Caco-2 (cell line): ENCODE measurements around the gene ISM1. TPM values are rescaled to one million over a fixed set of nuclear protein-coding genes. Genes with fewer than 3 reads are reported as not detected.

Experiments used
- BruUV-seq: library from RNA; stranded (reverse); fragments of 400-500 nt; replicated peaks from 2 replicates; lab custom pipeline; 2021; lab: Mats Ljungman, UMichigan
- CTCF ChIA-PET: fragments of 300-600 bp; sonication (Branson Sonifier 250); formaldehyde crosslinking; loops from one replicate; lab custom pipeline; 2022; ENCODE audit warnings: antibody characterized with exemption; lab: Charles Lee
- POLR2A ChIA-PET: fragments of 300-600 bp; sonication (Branson Sonifier 250); formaldehyde crosslinking; loops from one replicate; lab custom pipeline; 2022; ENCODE audit warnings: antibody characterized with exemption; lab: Charles Lee
- DNase-seq, 2 experiments: peaks; one replicate each; pipeline versions ENCODE4 v3.0.0 to v3.0.0-alpha.2; 2020 to 2022
- H3K27me3 ChIP-seq: replicated peaks from 2 replicates; pipeline ENCODE4 v1.6.0; 2011; ENCODE audit warnings: low read length; ENCODE audit not compliant: control insufficient read depth, insufficient read depth
- H3K36me3 ChIP-seq: 2 replicates; pipeline ENCODE4 v1.5.1; 2011; ENCODE audit warnings: low read length; ENCODE audit not compliant: control insufficient read depth, insufficient read depth
- H3K4me1 ChIP-seq: fragments of 250-450 bp; sonication (Bioruptor Pico); 2 replicates; pipeline ENCODE4 v1.5.1; 2020; ENCODE audit warnings: mild to moderate bottlenecking
- H3K4me3 ChIP-seq: 2 replicates; pipeline ENCODE4 v1.5.1; 2011; ENCODE audit warnings: low read depth, mild to moderate bottlenecking, control low read depth, low read length
- H3K9me3 ChIP-seq: fragments of 250-450 bp; sonication (Bioruptor Pico); 2 replicates; pipeline ENCODE4 v1.5.1; 2020; ENCODE audit warnings: mild to moderate bottlenecking, moderate library complexity
- H3K27ac Mint-ChIP-seq: one replicate; pipeline ENCODE4 v1.8.0; 2022; ENCODE audit warnings: mixed read lengths; ENCODE audit not compliant: unreplicated experiment
- H3K27me3 Mint-ChIP-seq: one replicate; pipeline ENCODE4 v1.8.0; 2022; ENCODE audit warnings: mixed read lengths; ENCODE audit not compliant: insufficient read depth, unreplicated experiment
- H3K36me3 Mint-ChIP-seq: one replicate; pipeline ENCODE4 v1.8.0; 2022; ENCODE audit warnings: mild to moderate bottlenecking, mixed read lengths; ENCODE audit not compliant: insufficient read depth, unreplicated experiment
- H3K4me1 Mint-ChIP-seq: one replicate; pipeline ENCODE4 v1.8.0; 2022; ENCODE audit warnings: low read depth, mixed read lengths; ENCODE audit not compliant: unreplicated experiment
- H3K4me3 Mint-ChIP-seq: one replicate; pipeline ENCODE4 v1.8.0; 2022; ENCODE audit warnings: mild to moderate bottlenecking, moderate library complexity, mixed read lengths; ENCODE audit not compliant: unreplicated experiment
- H3K9me3 Mint-ChIP-seq: one replicate; pipeline ENCODE4 v1.8.0; 2022; ENCODE audit warnings: mixed read lengths; ENCODE audit not compliant: unreplicated experiment
- CTCF ChIP-seq, 2 experiments: fragments of 200-600 bp in 1 of 2; IDR thresholded peaks; 1 replicate in 1 of 2; 2 replicates in 1 of 2; pipeline versions ENCODE4 v1.5.1 to v1.8.0; 2011 to 2022; ENCODE audit warnings: antibody characterized with exemption in 1 of 2, control low read depth in 1 of 2, inconsistent platforms in 1 of 2, low read depth in 1 of 2, low read length in 1 of 2, mild to moderate bottlenecking in 1 of 2, moderate library complexity in 1 of 2; ENCODE audit not compliant: insufficient read depth in 1 of 2, severe bottlenecking in 1 of 2, unreplicated experiment in 1 of 2
- intact Hi-C: fragments of 100-400 bp; cut with micrococcal nuclease; formaldehyde crosslinking; loops from one replicate; pipeline ENCODE4 v1.10.0; 2022; ENCODE audit not compliant: unreplicated experiment
- total RNA-seq: library from RNA; stranded (reverse); gene quantifications from 2 replicates; pipeline ENCODE4 v1.2.3, GENCODE V29; 2022

ISM1 gene
- total RNA-seq, 1 experiment from 2014 or later = 1.8 TPM

- Mint-ChIP-seq H3K27me3 (no peaks in the 10 kb centered on the region), H3K4me1 (peaks cover 6% of the 10 kb centered on the region), H3K36me3 (no peaks in the 10 kb centered on the region), H3K27ac (no peak overlapping the region), H3K9me3 (no peaks in the 10 kb centered on the region), H3K4me3 (no peak overlapping the region)
- intact Hi-C loops = loop anchor here (2.0 kb wide), 1 partner anchor 32 kb away; no protein-coding TSS in a partner anchor
- ChIA-PET CTCF (no interaction called here), POLR2A (no interaction called here)
- DNase-seq = no peak
- BruUV-seq = no TSS peak
- Histone ChIP-seq H3K36me3 (no peaks in the 10 kb centered on the region), H3K4me3 (no peak overlapping the region), H3K9me3 (no peaks in the 10 kb centered on the region), H3K27me3 (no peaks in the 10 kb centered on the region), H3K4me1 (peaks cover 28% of the 10 kb centered on the region)
- TF ChIP-seq CTCF (IDR thresholded peaks at IDR 0.05; ENCODE audit: insufficient read depth in 1 of 2, low read depth in 1 of 2, low read length in 1 of 2, severe bottlenecking in 1 of 2, unreplicated experiment in 1 of 2) = no peak
These were observed 73.4 kb downstream of the ISM1 start for GRCh38 chr20:13294522-13294921.

DNA sequence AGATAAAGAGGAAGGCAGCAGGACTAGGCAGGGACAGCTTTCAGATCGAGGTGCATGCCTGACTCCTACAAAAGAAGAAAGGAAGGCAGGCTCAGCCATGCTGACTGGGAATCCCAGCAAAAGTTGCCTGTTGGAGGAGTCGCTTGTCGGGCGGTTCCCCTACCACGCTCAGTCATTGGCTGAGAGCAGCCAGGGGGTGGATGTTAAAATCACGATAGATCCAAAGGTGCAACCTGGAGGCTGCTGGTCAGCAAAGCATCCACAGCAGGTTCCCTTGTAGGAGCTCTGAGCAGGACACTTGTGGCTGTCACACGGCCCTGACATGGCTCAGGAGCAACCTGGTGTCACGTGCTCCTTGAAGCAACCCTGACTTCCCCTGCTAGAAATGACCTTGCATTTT lies 74.6 kb downstream of the ISM1 start:
- CTCF ChIA-PET = no interaction called here
- TF ChIP-seq CTCF (IDR thresholded peaks at IDR 0.05; ENCODE audit: insufficient read depth in 1 of 2, low read depth in 1 of 2, low read length in 1 of 2, severe bottlenecking in 1 of 2, unreplicated experiment in 1 of 2) = no peak
- BruUV-seq = no TSS peak
- intact Hi-C loops = loop anchor here (2.0 kb wide), 1 partner anchor 33 kb away; no protein-coding TSS in a partner anchor
- Mint-ChIP-seq H3K27ac (no peak overlapping the region), H3K4me3 (no peak overlapping the region), H3K27me3 (no peaks in the 10 kb centered on the region), H3K9me3 (no peaks in the 10 kb centered on the region), H3K36me3 (no peaks in the 10 kb centered on the region), H3K4me1 (peaks cover 6% of the 10 kb centered on the region)
- Histone ChIP-seq H3K9me3 (no peaks in the 10 kb centered on the region), H3K36me3 (no peaks in the 10 kb centered on the region), H3K27me3 (no peaks in the 10 kb centered on the region), H3K4me1 (peaks cover 28% of the 10 kb centered on the region), H3K4me3 (no peak overlapping the region)
- POLR2A ChIA-PET = no interaction called here
- no peak for DNase-seq

DNA sequence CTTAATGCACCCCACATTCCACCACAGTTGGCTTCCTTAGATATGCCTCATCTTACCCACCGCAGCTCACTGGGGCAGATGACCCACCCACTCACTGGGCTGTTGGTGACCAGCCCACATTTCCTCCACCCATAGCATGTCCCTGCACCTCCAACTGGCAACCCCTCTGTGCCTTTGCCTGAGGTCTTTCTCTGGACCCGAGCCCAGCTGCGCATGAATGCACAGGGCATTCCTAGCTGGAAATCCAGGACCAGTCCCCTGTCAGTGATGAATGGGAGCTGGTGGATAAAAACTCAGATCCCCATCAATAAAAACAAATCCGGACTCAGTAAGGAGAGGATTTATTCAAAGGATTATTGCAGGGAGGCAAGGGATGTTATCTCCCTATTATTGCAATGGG lies 75.0 kb downstream of the ISM1 start:
- BruUV-seq = no TSS peak
- Histone ChIP-seq H3K36me3 (no peaks in the 10 kb centered on the region), H3K9me3 (no peaks in the 10 kb centered on the region), H3K4me3 (no peak overlapping the region), H3K4me1 (peaks cover 26% of the 10 kb centered on the region), H3K27me3 (no peaks in the 10 kb centered on the region)
- CTCF ChIA-PET = no interaction called here
- Mint-ChIP-seq H3K9me3 (no peaks in the 10 kb centered on the region), H3K4me1 (peaks cover 3% of the 10 kb centered on the region), H3K36me3 (no peaks in the 10 kb centered on the region), H3K27ac (no peak overlapping the region), H3K27me3 (no peaks in the 10 kb centered on the region), H3K4me3 (no peak overlapping the region)
- TF ChIP-seq CTCF (IDR thresholded peaks at IDR 0.05; ENCODE audit: insufficient read depth in 1 of 2, low read depth in 1 of 2, low read length in 1 of 2, severe bottlenecking in 1 of 2, unreplicated experiment in 1 of 2) = no peak
- intact Hi-C loops = no loop called here
- no peak for DNase-seq
- POLR2A ChIA-PET = no interaction called here
